Stomach (tissue), 9 donors: ENCODE results near the gene AADACL3. TPM values are rescaled to one million over a fixed set of nuclear protein-coding genes. Genes with fewer than 3 reads are reported as not detected.
"Not testable (repeated sequence)": the region's sequence is repeated elsewhere in the genome, so short reads cannot be mapped to it uniquely, and the experiment has no call there.

Source experiments
- DNase-seq, 2 donors: peaks; one replicate each; pipeline versions ENCODE4 v3.0.0 to v3.0.0-alpha.2; 2013 to 2019
- H3K27ac ChIP-seq, 5 donors: fragments of 200-600 bp in 4 of 5; sonication (generic) in 4 of 5; one replicate each; pipeline ENCODE4 v1.5.1; 2013 to 2019; ENCODE audit warnings: mild to moderate bottlenecking in 1 of 5, moderate library complexity in 1 of 5
- H3K27me3 ChIP-seq, 3 donors: fragments of 200-600 bp; sonication (generic); one replicate each; pipeline ENCODE4 v1.5.1; 2017 to 2019; ENCODE audit warnings: mixed run types in 1 of 3
- H3K36me3 ChIP-seq, 4 donors: fragments of 200-600 bp; sonication (generic); 1 replicate in 3 of 4; 2 replicates in 1 of 4; pipeline ENCODE4 v1.5.1; 2016 to 2019
- H3K4me1 ChIP-seq, 4 donors: fragments of 200-600 bp; sonication (generic); one replicate each; pipeline ENCODE4 v1.5.1; 2016 to 2019
- H3K4me3 ChIP-seq, 4 donors: fragments of 200-600 bp; sonication (generic) in 3 of 4; one replicate each; pipeline ENCODE4 v1.5.1; 2016 to 2019; ENCODE audit warnings: mild to moderate bottlenecking in 1 of 4
- H3K9me3 ChIP-seq, 4 donors: fragments of 200-600 bp; sonication (generic); one replicate each; pipeline ENCODE4 v1.5.1; 2016 to 2019
- EP300 ChIP-seq: sonication (generic); formaldehyde crosslinking; IDR thresholded peaks from one replicate; pipeline ENCODE4 v1.6.1; 2017; ENCODE audit warnings: antibody characterized with exemption
- POLR2A ChIP-seq, 4 donors: fragments of 450-650 bp; IDR thresholded peaks; one replicate each; pipeline ENCODE4 v1.6.1; 2016; ENCODE audit warnings: antibody characterized with exemption in 4 of 4, control low read depth in 2 of 4, mild to moderate bottlenecking in 1 of 4, moderate library complexity in 1 of 4
- POLR2AphosphoS5 ChIP-seq, 3 donors: sonication (generic); formaldehyde crosslinking; IDR thresholded peaks; one replicate each; pipeline ENCODE4 v1.6.1; 2016; ENCODE audit warnings: antibody characterized with exemption in 3 of 3
- WGBS, 5 donors: extraction: QIAGEN DNeasy Blood & Tissue Kit in 3 of 5; methylation state at CpG; one replicate each; pipeline versions ENCODE4 v1.1.5 to v1.1.7; 2013 to 2018; 5-methylcytosine and 5-hydroxymethylcytosine counted together
- intact Hi-C: fragments of 100-400 bp; cut with DNase I; formaldehyde crosslinking; loops from one replicate; pipeline ENCODE4 v1.15.1; 2023; ENCODE audit warnings: low total_unique reads
- polyA plus RNA-seq, 3 donors: library from polyadenylated mRNA; stranded (reverse); fragments of 200-250 nt; gene quantifications; one replicate each; pipeline ENCODE4 v1.2.3, GENCODE V29; 2013
- total RNA-seq, 5 donors: library from RNA; depleted of rRNA; stranded (reverse); fragments of >200 nt; gene quantifications; one replicate each; pipeline versions ENCODE4 v1.1.0 to v1.2.3, GENCODE V29; 2014 to 2016
- TF ChIP-seq, protein P1 (sequence below), 7 experiments: fragments of 450-650 bp in 4 of 7; fragments of 200-600 bp in 3 of 7; sonication (generic) in 3 of 7; IDR thresholded peaks; one replicate each; pipeline ENCODE4 v1.5.1; 2016 to 2019; ENCODE audit warnings: antibody characterized with exemption in 7 of 7, control low read depth in 2 of 7, mild to moderate bottlenecking in 1 of 7
- donor health status: healthy with polysubstance abuse.
- donor health status: Bipolar disorder and iron deficiency.
- donor health status: healthy.

The AADACL3 gene
- total and polyA plus RNA-seq, 8 donors = not detected

DNA sequence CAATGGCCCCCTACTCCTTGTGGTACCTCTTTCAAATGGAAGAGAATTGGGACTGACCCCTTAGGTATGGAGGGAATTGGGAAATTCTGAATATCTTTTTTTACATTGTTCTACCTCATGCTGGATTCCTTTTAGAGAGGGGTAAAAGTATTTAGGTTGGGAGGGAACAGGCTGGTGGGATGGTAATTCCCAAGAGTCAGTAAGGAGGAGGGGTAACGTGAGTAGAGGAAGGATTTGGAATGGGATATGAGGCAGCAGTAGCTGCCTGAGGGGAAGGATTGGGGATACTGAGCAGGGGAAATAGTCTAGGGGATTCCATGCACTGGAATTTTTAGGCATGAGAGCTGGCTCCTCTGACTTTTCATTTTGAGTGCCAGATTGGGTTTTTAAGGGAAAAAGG is 3.8 kb upstream of the AADACL3 start:
- TF ChIP-seq POLR2A (IDR thresholded peaks at IDR 0.05) = no peak
- no peak for TF ChIP-seq EP300
- TF ChIP-seq POLR2AphosphoS5 (IDR thresholded peaks at IDR 0.05) = no peak
- TF ChIP-seq, protein P1, sequence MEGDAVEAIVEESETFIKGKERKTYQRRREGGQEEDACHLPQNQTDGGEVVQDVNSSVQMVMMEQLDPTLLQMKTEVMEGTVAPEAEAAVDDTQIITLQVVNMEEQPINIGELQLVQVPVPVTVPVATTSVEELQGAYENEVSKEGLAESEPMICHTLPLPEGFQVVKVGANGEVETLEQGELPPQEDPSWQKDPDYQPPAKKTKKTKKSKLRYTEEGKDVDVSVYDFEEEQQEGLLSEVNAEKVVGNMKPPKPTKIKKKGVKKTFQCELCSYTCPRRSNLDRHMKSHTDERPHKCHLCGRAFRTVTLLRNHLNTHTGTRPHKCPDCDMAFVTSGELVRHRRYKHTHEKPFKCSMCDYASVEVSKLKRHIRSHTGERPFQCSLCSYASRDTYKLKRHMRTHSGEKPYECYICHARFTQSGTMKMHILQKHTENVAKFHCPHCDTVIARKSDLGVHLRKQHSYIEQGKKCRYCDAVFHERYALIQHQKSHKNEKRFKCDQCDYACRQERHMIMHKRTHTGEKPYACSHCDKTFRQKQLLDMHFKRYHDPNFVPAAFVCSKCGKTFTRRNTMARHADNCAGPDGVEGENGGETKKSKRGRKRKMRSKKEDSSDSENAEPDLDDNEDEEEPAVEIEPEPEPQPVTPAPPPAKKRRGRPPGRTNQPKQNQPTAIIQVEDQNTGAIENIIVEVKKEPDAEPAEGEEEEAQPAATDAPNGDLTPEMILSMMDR (IDR thresholded peaks at IDR 0.05) = no peak
- DNase-seq = no peak
- WGBS, 5 donors = 65 to 80% (median 72%) methylated on average over 1 of the region's 1 CpG
- H3K36me3 ChIP-seq = no peaks in the 10 kb centered on the region
- no peak overlapping the region for H3K27ac ChIP-seq
- no peaks in the 10 kb centered on the region for H3K4me1 ChIP-seq
- no peak overlapping the region for H3K4me3 ChIP-seq
- peaks cover 0 to 10% (median 0%) of the 10 kb centered on the region in 3 donors for H3K27me3 ChIP-seq
- intact Hi-C loops = no loop called here
- no peaks in the 10 kb centered on the region for H3K9me3 ChIP-seq

DNA sequence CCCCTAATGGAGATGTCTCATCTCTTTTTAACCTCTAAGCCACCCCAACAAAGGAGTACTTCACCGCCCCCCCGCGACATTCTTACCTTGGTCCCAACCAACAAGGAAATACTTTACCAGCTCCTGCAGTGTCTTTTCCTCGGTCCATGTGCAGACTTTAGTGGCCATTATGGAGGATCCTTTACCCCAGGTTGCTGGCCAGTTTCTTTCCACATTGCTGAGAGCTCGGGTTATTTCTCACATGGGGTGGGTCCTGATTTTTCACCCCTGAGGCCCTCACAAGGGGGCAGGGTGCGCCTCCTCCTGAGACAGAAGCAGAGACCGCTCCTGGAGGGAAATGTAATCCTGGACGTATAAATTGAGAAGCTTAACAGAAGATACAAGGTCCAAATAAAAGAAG is 3.0 kb upstream of the AADACL3 start:
- H3K4me1 ChIP-seq = no peaks in the 10 kb centered on the region
- intact Hi-C loops = no loop called here
- TF ChIP-seq EP300 (no peak), POLR2A (IDR thresholded peaks at IDR 0.05) (no peak), POLR2AphosphoS5 (IDR thresholded peaks at IDR 0.05) (no peak)
- TF ChIP-seq, protein P1 (IDR thresholded peaks at IDR 0.05) = no peak

DNA sequence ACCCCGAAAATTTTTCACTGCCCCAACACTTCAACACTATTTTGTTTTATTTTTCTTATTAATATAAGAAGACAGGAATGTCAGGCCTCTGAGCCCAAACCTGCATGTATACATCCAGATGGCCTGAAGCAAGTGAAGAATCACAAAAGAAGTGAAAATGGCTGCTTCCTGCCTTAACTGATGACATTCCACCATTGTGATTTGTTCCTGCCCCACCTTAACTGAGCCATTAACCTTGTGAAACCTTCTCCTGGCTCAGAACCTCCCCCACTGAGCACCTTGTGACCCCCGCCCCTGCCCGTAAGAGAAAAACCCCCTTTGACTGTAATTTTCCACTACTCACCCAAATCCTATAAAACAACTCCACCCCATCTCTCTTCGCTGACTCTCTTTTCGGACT is 2.3 kb upstream of the AADACL3 start:
- H3K27ac ChIP-seq, H3K4me1 ChIP-seq, H3K4me3 ChIP-seq, intact Hi-C loops, DNase-seq, H3K9me3 ChIP-seq, H3K36me3 ChIP-seq: not testable (repeated sequence)
- 80 to 86% (median 82%) methylated on average over 5 of the region's 5 CpGs for WGBS, 5 donors
- H3K27me3 ChIP-seq = peaks cover 0 to 10% (median 0%) of the 10 kb centered on the region in 3 donors

More for the DNA sequence above, 3.0 kb upstream of the AADACL3 start:
- H3K9me3 ChIP-seq = no peaks in the 10 kb centered on the region
- no peak for DNase-seq
- H3K27me3 ChIP-seq = peaks cover 0 to 10% (median 0%) of the 10 kb centered on the region in 3 donors
- H3K27ac ChIP-seq = no peak overlapping the region
- WGBS, 5 donors = 79 to 89% (median 84%) methylated on average over 8 of the region's 8 CpGs
- H3K36me3 ChIP-seq = no peaks in the 10 kb centered on the region
- no peak overlapping the region for H3K4me3 ChIP-seq

DNA sequence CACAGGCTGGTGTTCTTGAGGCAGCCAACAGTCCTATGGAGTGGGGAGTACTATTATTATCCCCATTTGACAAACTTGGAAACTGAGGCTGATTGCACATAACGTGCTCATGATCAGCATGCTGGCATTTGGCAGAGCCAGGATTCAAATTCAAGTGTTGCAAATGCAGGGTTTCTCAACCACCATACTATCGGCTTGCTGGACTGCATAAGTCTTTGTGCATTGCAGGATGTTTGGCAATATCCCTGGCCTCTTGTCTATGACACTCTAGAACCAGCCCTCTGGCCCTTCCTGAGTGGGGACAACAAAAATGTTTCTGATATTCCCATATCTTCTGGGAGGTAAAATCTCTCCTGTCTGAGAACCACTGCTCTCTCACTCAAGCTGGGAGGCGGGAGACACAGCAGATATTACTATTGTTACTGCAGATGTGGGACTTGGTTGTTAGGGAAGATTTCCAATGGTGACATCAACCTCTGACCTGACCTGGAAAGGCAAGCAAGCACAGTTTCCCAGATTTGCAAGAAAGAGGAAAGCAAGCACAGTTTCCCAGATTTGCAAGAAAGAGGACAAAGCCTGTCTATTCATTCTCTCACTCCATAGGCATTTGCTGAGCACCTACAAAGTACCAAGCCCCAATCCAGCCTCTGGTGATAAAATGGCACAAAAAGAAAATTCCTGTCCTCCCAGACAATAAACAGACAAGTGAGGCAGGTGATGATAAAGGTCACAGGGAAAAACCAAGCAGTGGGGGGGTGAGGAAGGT is 1.0 kb upstream of the AADACL3 start:
- WGBS, 5 donors = 65 to 85% (median 72%) methylated on average over 3 of the region's 3 CpGs
- Histone ChIP-seq H3K27me3 (peaks cover 0 to 10% (median 0%) of the 10 kb centered on the region in 3 donors), H3K4me3 (no peak overlapping the region), H3K4me1 (no peaks in the 10 kb centered on the region), H3K36me3 (no peaks in the 10 kb centered on the region), H3K9me3 (no peaks in the 10 kb centered on the region), H3K27ac (no peak overlapping the region)
- DNase-seq = no peak
- intact Hi-C loops = no loop called here
- TF ChIP-seq, protein P1 (IDR thresholded peaks at IDR 0.05) = no peak
- no peak for TF ChIP-seq POLR2AphosphoS5 (IDR thresholded peaks at IDR 0.05)
- no peak for TF ChIP-seq POLR2A (IDR thresholded peaks at IDR 0.05)
- no peak for TF ChIP-seq EP300

DNA sequence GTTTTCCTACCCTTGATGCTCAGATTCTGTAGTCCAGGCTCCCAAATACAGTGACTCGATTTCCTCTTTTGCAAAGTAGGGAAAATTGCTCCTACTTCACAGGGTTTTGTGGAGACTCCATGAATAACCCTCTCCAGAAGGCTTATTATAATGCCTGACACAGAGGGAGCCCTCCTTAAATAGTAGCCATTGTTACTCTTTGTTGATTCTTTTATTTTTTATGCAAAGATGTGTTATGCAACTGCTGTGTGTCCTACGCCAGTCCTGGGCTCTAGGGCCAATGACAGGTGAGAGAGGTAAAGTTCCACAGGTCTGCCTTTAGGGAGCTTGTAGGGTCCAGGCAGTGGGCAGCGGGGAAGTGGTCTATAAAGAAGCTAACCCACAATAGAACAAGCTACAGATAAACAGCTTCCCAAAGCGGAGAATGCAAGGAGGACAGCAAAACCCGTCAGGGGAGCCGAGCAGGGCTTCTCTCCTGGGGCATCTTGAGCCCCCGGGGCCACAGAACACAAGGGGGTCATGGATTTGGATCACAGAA is 1.5 kb downstream of the AADACL3 start:
- no peak for DNase-seq
- H3K36me3 ChIP-seq = no peaks in the 10 kb centered on the region
- intact Hi-C loops = no loop called here
- no peaks in the 10 kb centered on the region for H3K9me3 ChIP-seq
- H3K27me3 ChIP-seq = peaks cover 0 to 24% (median 0%) of the 10 kb centered on the region in 3 donors
- no peak for TF ChIP-seq POLR2AphosphoS5 (IDR thresholded peaks at IDR 0.05)
- TF ChIP-seq, protein P1 (IDR thresholded peaks at IDR 0.05) = no peak
- TF ChIP-seq POLR2A (IDR thresholded peaks at IDR 0.05) = no peak
- no peak for TF ChIP-seq EP300
- no peak overlapping the region for H3K27ac ChIP-seq
- H3K4me1 ChIP-seq = no peaks in the 10 kb centered on the region
- 72 to 87% (median 81%) methylated on average over 7 of the region's 7 CpGs for WGBS, 5 donors
- no peak overlapping the region for H3K4me3 ChIP-seq
